ENCODE data around the gene UCK2.

GRCh38 chr1:165942927-165943597 lies 115.6 kb downstream of the UCK2 start:
- TF ChIP-seq EZH2 (IDR thresholded peaks at IDR 0.05) (no peak), CTCF (IDR thresholded peaks at IDR 0.05 in 2 of 3, conservative IDR thresholded peaks at IDR 0.05 in 1 of 3; ENCODE audit: borderline replicate concordance in 1 of 3, insufficient read depth in 1 of 3, low read depth in 2 of 3, low read length in 2 of 3) (no peak; a peak in 1 of 6 replicates), SP1 (IDR thresholded peaks at IDR 0.05; ENCODE audit: low read depth) (no peak), YY1 (IDR thresholded peaks at IDR 0.05; ENCODE audit: extremely low read depth, insufficient replicate concordance, low read depth, low read length) (no peak), TCF7L2 (IDR thresholded peaks at IDR 0.05; ENCODE audit: borderline replicate concordance, extremely low read depth, insufficient read depth, insufficient read length) (no peak), POLR2A (IDR thresholded peaks at IDR 0.05; ENCODE audit: borderline replicate concordance, extremely low read depth, insufficient read depth, insufficient read length) (no peak), POLR2AphosphoS5 (IDR thresholded peaks at IDR 0.05; ENCODE audit: low read depth, low read length) (no peak), REST (IDR thresholded peaks at IDR 0.05; ENCODE audit: low read depth) (no peak), EGR1 (IDR thresholded peaks at IDR 0.05; ENCODE audit: low read depth) (no peak), RAD21 (IDR thresholded peaks at IDR 0.05; ENCODE audit: low read depth) (no peak), CEBPB (IDR thresholded peaks at IDR 0.05; ENCODE audit: low read depth) (no peak), JUND (IDR thresholded peaks at IDR 0.05) (no peak)

All from HCT116 (cell line).